ENCODE measurements around the gene TEKTIP1. TPM values are rescaled to one million over a fixed set of nuclear protein-coding genes. Genes with fewer than 3 reads are reported as not detected.

Gene TEKTIP1
- total RNA-seq, 2 donors from 2014 or later, result not detected

- H3K36me3 ChIP-seq, result peaks cover 54% of the 10 kb centered on the region
- DNase-seq (ENCODE audit: low spot score), result no peak
Measured at GRCh38 chr19:3524078-3524842, 14.7 kb upstream of the TEKTIP1 start.

GRCh38 chr19:3524904-3525451 is 14.0 kb upstream of the TEKTIP1 start:
- Histone ChIP-seq H3K36me3 (peaks cover 48% of the 10 kb centered on the region), H3K4me3 (no peak overlapping the region), H3K27ac (no peak overlapping the region), H3K4me1 (no peaks in the 10 kb centered on the region), H3K27me3 (no peaks in the 10 kb centered on the region), H3K9me3 (no peaks in the 10 kb centered on the region)
- TF ChIP-seq, protein P1, sequence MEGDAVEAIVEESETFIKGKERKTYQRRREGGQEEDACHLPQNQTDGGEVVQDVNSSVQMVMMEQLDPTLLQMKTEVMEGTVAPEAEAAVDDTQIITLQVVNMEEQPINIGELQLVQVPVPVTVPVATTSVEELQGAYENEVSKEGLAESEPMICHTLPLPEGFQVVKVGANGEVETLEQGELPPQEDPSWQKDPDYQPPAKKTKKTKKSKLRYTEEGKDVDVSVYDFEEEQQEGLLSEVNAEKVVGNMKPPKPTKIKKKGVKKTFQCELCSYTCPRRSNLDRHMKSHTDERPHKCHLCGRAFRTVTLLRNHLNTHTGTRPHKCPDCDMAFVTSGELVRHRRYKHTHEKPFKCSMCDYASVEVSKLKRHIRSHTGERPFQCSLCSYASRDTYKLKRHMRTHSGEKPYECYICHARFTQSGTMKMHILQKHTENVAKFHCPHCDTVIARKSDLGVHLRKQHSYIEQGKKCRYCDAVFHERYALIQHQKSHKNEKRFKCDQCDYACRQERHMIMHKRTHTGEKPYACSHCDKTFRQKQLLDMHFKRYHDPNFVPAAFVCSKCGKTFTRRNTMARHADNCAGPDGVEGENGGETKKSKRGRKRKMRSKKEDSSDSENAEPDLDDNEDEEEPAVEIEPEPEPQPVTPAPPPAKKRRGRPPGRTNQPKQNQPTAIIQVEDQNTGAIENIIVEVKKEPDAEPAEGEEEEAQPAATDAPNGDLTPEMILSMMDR (IDR thresholded peaks at IDR 0.05), result no peak
- DNase-seq (ENCODE audit: low spot score), result no peak

More at GRCh38 chr19:3524078-3524842, 14.7 kb upstream of the TEKTIP1 start:
- Histone ChIP-seq H3K27ac (no peak overlapping the region), H3K4me1 (no peaks in the 10 kb centered on the region), H3K4me3 (no peak overlapping the region), H3K9me3 (no peaks in the 10 kb centered on the region), H3K27me3 (no peaks in the 10 kb centered on the region)
- TF ChIP-seq, protein P1 (IDR thresholded peaks at IDR 0.05), result no peak

- TF ChIP-seq, protein P1 (IDR thresholded peaks at IDR 0.05), result no peak
- no peaks in the 10 kb centered on the region for H3K9me3 ChIP-seq
- H3K4me1 ChIP-seq, result no peaks in the 10 kb centered on the region
- no peak overlapping the region for H3K4me3 ChIP-seq
- no peaks in the 10 kb centered on the region for H3K27me3 ChIP-seq
- no peak overlapping the region for H3K27ac ChIP-seq
- DNase-seq (ENCODE audit: low spot score), result no peak
- peaks cover 59% of the 10 kb centered on the region for H3K36me3 ChIP-seq
Measured at GRCh38 chr19:3526507-3527237, 12.3 kb upstream of the TEKTIP1 start.

DNA sequence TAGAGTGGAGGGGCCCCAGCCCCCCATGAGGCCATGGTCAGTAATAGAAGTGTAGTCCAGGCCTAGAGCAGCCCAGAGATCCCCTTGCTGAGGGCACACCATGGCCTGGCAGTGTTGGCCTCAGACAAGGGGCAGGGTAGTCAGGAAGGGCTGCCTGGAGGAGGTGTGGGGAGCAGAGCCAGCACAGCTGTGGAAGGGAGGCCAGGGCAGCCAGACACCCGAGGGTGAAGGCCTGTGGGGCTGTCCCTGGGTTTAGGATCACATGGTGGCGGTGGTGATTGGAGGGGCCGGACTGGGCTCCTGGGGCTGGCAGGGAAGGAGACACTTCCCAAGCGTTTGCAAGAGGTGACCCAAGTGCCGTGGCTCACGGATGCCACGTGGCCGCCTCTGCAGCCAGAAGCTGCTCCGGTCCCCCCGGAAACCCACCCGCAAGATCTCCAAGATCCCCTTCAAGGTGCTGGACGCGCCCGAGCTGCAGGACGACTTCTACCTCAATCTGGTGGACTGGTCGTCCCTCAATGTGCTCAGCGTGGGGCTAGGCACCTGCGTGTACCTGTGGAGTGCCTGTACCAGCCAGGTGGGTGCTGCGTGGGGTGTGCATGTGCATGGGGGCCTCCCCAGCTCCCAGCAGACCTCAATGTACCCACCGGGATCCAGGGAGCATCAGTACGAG is 11.6 kb upstream of the TEKTIP1 start:
- TF ChIP-seq, protein P1 (IDR thresholded peaks at IDR 0.05), result no peak
- Histone ChIP-seq H3K9me3 (no peaks in the 10 kb centered on the region), H3K4me3 (no peak overlapping the region), H3K27ac (no peak overlapping the region), H3K4me1 (no peaks in the 10 kb centered on the region), H3K36me3 (peaks cover 66% of the 10 kb centered on the region), H3K27me3 (no peaks in the 10 kb centered on the region)
- DNase-seq (ENCODE audit: low spot score), result no peak

GRCh38 chr19:3528080-3528479 is 10.9 kb upstream of the TEKTIP1 start:
- Histone ChIP-seq H3K4me1 (no peaks in the 10 kb centered on the region), H3K36me3 (peaks cover 69% of the 10 kb centered on the region), H3K27ac (no peak overlapping the region), H3K4me3 (no peak overlapping the region), H3K9me3 (no peaks in the 10 kb centered on the region), H3K27me3 (no peaks in the 10 kb centered on the region)
- no peak for DNase-seq (ENCODE audit: low spot score)
- TF ChIP-seq, protein P1 (IDR thresholded peaks at IDR 0.05), result no peak

All from right atrium auricular region (tissue), 2 donors.